Stimulated activated CD4-positive, alpha-beta T cell treated with anti-CD3 and anti-CD28 coated beads, TNF-alpha, amount 100 ng/mL, for 48 hours (primary cell): ENCODE results near the gene SELENOO.
A peak's percentile ranks its signal among the peaks of the same experiment; 100 is the strongest.
"Not testable (repeated sequence)": the region's sequence is repeated elsewhere in the genome, so short reads cannot be mapped to it uniquely, and the experiment has no call there.

Experiments used
- DNase-seq, 3 donors: peaks; one replicate each; pipeline ENCODE4 v3.0.0-alpha.2; 2020; ENCODE audit warnings: low read depth in 3 of 3

Gene SELENOO

GRCh38 chr22:50200461-50201190, at the start of gene SELENOO:
Gene SELENOO (plus strand): TSS chr22:50201011. CDS start chr22:50201037, 26 bp downstream.
- peak; percentile 83 to 86 (median 86) for DNase-seq

DNA sequence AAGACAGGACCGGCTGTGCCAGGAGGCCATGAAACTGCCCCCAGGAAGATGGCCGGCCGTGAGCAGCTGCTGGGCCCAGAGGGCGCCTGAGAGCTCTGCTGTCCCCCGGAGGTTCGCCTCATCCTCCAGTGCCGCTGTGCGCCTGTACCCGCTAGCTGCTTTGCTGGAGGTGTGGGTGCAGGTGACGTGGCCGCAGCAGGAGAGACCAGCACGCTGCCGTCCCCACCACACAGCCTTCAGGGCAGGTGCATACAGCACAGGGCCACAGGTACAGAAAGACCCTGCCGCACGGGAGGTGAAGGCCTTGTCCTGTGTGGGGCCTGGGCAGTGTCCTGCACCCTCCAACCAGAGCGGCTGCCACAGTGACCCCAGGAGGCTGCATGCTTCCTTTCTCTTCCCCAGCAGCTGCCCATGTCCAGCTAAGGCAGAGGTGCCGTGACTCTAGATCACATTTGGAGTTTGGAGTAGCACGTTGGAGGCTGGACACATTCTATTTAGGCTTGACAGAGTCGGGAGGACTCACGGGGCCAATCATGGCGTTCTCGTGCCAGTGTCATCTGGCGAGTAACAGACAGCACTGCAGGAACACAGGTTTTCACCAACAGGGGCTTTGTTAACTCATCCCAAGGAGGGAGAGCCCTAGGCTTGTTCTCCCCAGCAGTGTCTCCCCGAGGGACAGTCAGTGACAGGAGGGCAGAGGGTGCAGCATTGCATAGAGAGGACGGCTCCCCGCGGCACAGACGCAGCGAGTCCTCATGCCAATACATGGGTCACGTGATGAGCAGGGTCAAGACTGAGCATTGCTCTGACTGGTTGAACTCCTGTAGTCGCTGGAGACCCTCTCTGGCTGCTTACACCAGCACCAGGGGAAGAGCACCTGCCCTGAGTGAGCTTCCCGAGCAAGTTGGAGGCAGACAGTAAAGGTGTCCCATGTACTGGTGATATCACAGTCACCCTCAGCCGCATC, 49.0 kb upstream of the SELENOO start:
- DNase-seq: no peak

GRCh38 chr22:50153056-50153755, 47.6 kb upstream of the SELENOO start:
- DNase-seq: no peak

DNA sequence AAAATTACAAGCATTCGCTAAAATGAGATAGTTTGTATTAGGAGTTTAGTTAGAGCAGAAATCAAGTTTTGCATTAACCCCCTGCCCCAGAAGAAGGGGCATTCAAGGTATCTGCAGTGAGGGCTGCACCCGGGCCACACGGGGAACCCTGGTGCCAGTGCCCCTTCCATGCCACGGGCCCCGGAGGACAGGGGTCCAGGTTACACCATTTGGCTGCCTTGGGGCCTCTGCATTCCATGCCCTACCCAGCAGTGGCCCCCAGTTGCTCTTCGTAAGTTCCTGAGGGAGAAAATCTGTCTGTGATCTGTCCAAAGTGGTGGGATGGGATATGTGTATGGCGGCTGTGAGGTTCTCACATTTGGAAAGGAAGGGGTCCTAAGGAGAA, 47.1 kb upstream of the SELENOO start:
- no peak for DNase-seq

DNA sequence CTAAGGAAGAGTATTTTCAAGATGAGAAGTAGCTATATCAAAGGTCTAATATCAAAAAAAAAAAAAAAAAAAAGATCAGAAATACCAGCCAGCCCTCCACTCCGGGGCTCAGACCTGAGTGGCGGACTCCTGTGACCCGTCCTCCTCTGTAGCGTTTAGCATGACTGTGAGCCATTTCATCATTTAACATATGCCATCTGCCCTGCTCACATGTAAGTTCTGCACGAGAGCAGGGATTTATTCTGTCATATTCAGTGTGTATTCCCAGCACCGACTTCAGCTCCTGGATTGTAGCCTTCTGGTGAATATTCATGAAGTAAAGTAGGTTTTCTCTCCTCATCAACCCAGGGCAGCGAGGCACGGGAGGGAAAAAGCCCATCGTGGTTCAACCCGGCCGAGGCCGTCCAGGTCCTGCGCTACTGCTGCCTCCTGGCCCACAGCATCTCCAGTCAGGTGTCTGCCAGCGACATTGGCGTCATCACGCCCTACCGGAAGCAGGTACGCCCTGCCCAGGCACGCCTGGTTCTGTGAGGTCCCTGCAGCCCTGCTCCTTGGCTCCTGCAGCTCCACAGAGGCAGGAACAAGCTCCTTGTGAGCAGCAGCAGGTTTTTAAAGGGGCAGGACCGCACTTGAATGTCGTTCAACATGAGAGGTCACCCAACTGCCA, 43.0 kb upstream of the SELENOO start:
- DNase-seq: no peak

DNA sequence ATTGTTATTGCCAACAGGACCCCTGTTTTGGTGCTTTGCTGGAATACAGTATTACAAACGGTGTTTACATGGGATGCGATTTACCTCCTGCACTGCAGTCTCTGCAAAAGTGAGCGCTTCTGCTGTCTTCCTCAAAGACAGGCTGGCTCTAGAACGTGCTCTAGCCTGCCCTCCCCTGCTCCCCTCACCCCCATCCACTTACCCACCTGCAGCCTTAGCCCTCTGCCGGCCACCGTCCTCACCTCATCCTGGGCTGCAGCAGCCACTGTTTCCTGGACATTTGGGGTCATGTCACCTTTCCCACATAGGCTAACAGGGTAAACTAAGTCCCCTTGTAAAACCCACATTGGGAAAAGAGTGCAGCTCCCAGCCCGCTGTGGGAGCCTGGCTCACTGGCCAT, 39.9 kb upstream of the SELENOO start:
- no peak for DNase-seq

GRCh38 chr22:50161508-50162390, 39.1 kb upstream of the SELENOO start:
- no peak for DNase-seq

DNA sequence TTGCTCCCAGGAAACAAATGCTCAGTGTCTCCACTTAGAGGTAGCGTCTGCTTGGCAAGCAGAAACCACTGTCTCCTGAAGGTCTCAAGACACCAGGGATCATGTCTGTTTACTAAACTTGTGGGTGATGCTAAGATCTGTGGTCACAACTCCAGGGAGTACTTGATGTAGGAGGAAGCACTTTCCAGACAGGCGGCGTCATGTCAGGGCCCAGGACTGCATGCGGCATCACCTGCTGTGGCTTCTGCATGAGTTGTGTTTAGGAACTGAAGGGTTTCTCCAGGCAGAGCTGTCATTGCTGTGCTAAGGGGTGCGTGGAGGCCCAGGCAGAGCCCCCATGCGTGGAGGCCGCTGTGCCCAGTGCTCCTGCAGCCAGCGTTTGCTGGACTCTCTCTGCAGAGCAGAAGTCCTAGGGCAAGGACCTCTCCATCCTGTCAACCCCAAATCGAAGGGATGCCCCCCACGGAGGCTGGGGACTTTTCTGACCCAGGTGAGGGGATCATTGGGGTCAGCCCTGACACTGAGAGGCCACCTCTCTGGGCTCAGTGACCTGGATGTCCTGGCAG, 38.3 kb upstream of the SELENOO start:
- no peak for DNase-seq

- no peak for DNase-seq
Measured at GRCh38 chr22:50165436-50166123, 35.2 kb upstream of the SELENOO start.

DNA sequence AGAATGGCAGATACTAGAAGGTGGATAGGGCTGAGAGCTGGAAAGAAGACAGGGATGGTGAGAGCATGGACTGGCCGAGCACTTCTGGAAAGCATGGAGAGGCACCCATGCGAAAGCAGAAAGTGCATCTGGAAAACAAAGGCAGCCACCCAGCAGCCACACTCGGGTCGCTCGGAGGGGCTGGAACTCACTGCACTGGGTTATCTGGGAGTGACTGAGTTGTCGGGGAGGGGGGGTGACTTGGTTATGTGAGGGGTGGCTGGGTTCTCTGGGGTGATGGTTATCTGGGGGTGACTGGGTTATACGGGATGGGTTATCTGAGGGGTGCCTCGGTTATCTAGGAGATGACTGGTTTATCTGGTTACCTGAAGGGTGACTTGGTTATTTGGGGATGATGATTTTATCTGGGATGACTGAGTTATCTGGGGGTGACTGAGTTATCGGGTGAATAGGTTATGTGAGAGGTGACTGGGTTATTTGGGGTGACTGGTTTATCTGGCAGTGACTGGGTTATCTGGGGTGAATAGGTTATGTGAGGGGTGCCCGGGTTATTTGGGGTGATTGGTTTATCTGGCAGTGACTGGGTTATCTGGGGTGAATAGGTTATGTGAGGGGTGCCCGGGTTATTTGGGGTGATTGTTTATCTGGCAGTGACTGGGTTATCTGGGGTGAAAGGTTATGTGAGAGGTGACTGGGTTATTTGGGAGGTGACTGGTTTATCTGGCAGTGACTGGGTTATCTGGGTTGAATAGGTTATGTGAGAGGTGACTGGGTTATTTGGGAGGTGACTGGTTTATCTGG, 32.9 kb upstream of the SELENOO start:
- DNase-seq: no peak

- not testable (repeated sequence) for DNase-seq
Measured at GRCh38 chr22:50168490-50169180, 32.2 kb upstream of the SELENOO start.

GRCh38 chr22:50169181-50169759, 31.5 kb upstream of the SELENOO start:
- DNase-seq: no peak

- DNase-seq: peak in 1 of 3 donors; percentile 32
Measured at GRCh38 chr22:50169774-50170341, 31.0 kb upstream of the SELENOO start.

GRCh38 chr22:50170453-50171318, 30.1 kb upstream of the SELENOO start, which contains the start of gene PANX2:
Gene PANX2 (plus strand): TSS chr22:50170731. CDS start chr22:50170731, 0 bp downstream.
- DNase-seq: no peak

GRCh38 chr22:50171319-50171964, 29.4 kb upstream of the SELENOO start:
- DNase-seq: no peak

DNA sequence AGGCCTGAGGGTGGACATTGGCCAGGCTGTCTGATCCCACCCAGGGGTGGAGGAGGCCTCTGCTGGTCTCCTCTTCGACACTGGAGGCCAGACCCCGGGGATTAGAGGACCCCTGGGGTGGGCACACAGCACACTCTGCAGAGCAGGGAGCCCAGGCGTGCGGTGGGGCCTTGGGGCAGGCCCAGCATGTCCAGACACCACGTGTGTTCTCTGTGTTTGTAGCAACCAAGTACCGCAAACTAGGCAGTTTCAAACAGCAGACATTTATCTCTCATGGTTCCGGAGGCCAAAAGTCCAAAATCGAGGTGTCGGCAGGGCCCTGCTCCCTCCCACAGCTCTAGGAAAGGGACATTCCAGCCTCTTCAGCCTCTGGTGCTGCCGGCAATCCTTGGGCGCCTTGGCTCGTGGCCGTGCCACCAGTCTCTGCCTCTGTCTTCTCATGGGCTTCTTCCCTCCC, 28.8 kb upstream of the SELENOO start:
- DNase-seq: no peak
